ENCODE results near the gene DKC1.

- TF ChIP-seq EZH2 (IDR thresholded peaks at IDR 0.05) (no peak), POLR2AphosphoS5 (IDR thresholded peaks at IDR 0.05; ENCODE audit: borderline replicate concordance, low read depth, low read length) (no peak)
These were observed 14.1 kb downstream of the DKC1 start for GRCh38 chrX:154776753-154777152.

Data from SK-N-MC (cell line).